HG02884 (cell line): ENCODE results near the gene SERINC4.

ENCODE experiments used
- ATAC-seq: cut with Tn5 transposase; IDR thresholded peaks from one replicate; pipeline ENCODE4 v1.9.1; 2021; ENCODE audit warnings: mild to moderate bottlenecking, moderate library complexity; ENCODE audit not compliant: unreplicated experiment

Gene SERINC4

GRCh38 chr15:43799209-43799944, 643 bp downstream of the SERINC4 start:
- ATAC-seq: no peak

GRCh38 chr15:43796566-43796965, 3.5 kb downstream of the SERINC4 start:
- ATAC-seq: no peak

GRCh38 chr15:43795997-43796396, 4.0 kb downstream of the SERINC4 start:
- no peak for ATAC-seq

GRCh38 chr15:43795197-43795596, 4.8 kb downstream of the SERINC4 start:
- no peak for ATAC-seq

- ATAC-seq: no peak
Observed at GRCh38 chr15:43794269-43795037, 5.6 kb downstream of the SERINC4 start.

GRCh38 chr15:43793647-43794046, 6.4 kb downstream of the SERINC4 start:
- no peak for ATAC-seq

GRCh38 chr15:43792761-43793476, 7.1 kb downstream of the SERINC4 start:
- no peak for ATAC-seq

- peak; percentile 84 for ATAC-seq
Observed at GRCh38 chr15:43791993-43792760, 7.8 kb downstream of the SERINC4 start, which contains the start of gene SERF2. SERF2 (plus strand) TSS chr15:43792320; CDS start chr15:43792377, 57 bp downstream.

- ATAC-seq: no peak
Observed at GRCh38 chr15:43789409-43789808, 10.6 kb downstream of the SERINC4 start.

- no peak for ATAC-seq
Observed at GRCh38 chr15:43779016-43779415, 21.0 kb downstream of the SERINC4 start.

- ATAC-seq: peak; percentile 45
Observed at GRCh38 chr15:43777267-43777914, 22.6 kb downstream of the SERINC4 start.

GRCh38 chr15:43776718-43777266, 23.2 kb downstream of the SERINC4 start, which contains the start of gene ELL3:
ELL3 (minus strand) TSS chr15:43776966; CDS start chr15:43776901, 65 bp downstream.
- ATAC-seq: peak; percentile 24

- ATAC-seq: peak; percentile 56
Observed at GRCh38 chr15:43776101-43776717, 23.8 kb downstream of the SERINC4 start.

- no peak for ATAC-seq
Observed at GRCh38 chr15:43775411-43775965, 24.5 kb downstream of the SERINC4 start.

GRCh38 chr15:43774062-43774461, 26.0 kb downstream of the SERINC4 start:
- ATAC-seq: no peak

GRCh38 chr15:43772624-43773023, 27.4 kb downstream of the SERINC4 start:
- no peak for ATAC-seq

- ATAC-seq: no peak
Observed at GRCh38 chr15:43771816-43772215, 28.2 kb downstream of the SERINC4 start.

GRCh38 chr15:43769584-43770228, 30.3 kb downstream of the SERINC4 start:
- ATAC-seq: no peak
